Measurements from ENCODE around the gene POLK. TPM values are rescaled to one million over a fixed set of nuclear protein-coding genes. Genes with fewer than 3 reads are reported as not detected.

POLK gene
- total and polyA plus RNA-seq, 4 donors: 3.7 to 20.6 (median 9.8) TPM

GRCh38 chr5:75469017-75469416 lies 42.7 kb upstream of the POLK start:
- TF ChIP-seq NR2F2 (IDR thresholded peaks at IDR 0.05): no peak
- no peak for TF ChIP-seq GABPA (IDR thresholded peaks at IDR 0.05 in 1 of 2, conservative IDR thresholded peaks at IDR 0.05 in 1 of 2)
- TF ChIP-seq CTCF (IDR thresholded peaks at IDR 0.05; ENCODE audit: low read depth, low read length, missing input control): no peak
- no peak overlapping the region for H3K27ac ChIP-seq (ENCODE audit: low read depth in 1 of 2, low read length in 2 of 2)
- H3K4me3 ChIP-seq (ENCODE audit: low read depth in 1 of 3, low read length in 3 of 3): no peak overlapping the region
- no peaks in the 10 kb centered on the region for H3K9me3 ChIP-seq (ENCODE audit: control insufficient read depth in 4 of 4, low read length in 3 of 4)
- 95% methylated on average over 1 of the region's 1 CpG for WGBS
- H3K27me3 ChIP-seq (ENCODE audit: control insufficient read depth in 4 of 4, insufficient read depth in 4 of 4, low read length in 3 of 4): no peaks in the 10 kb centered on the region
- H3K9ac ChIP-seq (ENCODE audit: low read depth in 1 of 2, low read length in 2 of 2): no peak overlapping the region
- H3K4me1 ChIP-seq (ENCODE audit: control insufficient read depth in 4 of 4, insufficient read depth in 4 of 4, low read length in 3 of 4): peaks cover 0 to 8% (median 0%) of the 10 kb centered on the region in 4 donors
- H3K36me3 ChIP-seq (ENCODE audit: control insufficient read depth in 4 of 4, insufficient read depth in 3 of 4, low read depth in 1 of 4, low read length in 3 of 4): no peaks in the 10 kb centered on the region
- DNase-seq (ENCODE audit: low spot score): no peak

DNA sequence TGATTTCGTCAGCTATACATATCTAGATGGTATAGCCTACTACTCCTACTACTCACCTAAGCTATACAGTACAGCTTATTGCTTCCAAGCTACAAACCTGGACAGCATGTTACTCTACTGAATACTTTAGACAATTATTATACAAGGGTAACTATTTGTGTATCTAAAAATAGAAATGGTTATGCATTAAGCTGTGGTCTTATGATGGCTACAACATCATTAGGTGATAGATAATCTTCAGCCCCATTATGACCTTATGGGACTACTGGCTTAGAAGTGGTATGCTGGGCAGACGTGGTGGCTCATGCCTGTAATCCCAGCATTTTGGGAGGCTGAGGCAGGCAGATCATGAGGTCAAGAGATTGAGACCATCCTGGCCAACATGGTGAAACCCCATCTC lies 40.5 kb upstream of the POLK start:
- DNase-seq (ENCODE audit: low spot score): no peak
- 96% methylated on average over 2 of the region's 2 CpGs for WGBS
- H3K27me3 ChIP-seq (ENCODE audit: control insufficient read depth in 4 of 4, insufficient read depth in 4 of 4, low read length in 3 of 4): no peaks in the 10 kb centered on the region
- no peaks in the 10 kb centered on the region for H3K36me3 ChIP-seq (ENCODE audit: control insufficient read depth in 4 of 4, insufficient read depth in 3 of 4, low read depth in 1 of 4, low read length in 3 of 4)
- no peaks in the 10 kb centered on the region for H3K9me3 ChIP-seq (ENCODE audit: control insufficient read depth in 4 of 4, low read length in 3 of 4)
- no peak overlapping the region for H3K4me3 ChIP-seq (ENCODE audit: low read depth in 1 of 3, low read length in 3 of 3)
- TF ChIP-seq NR2F2 (IDR thresholded peaks at IDR 0.05) (no peak), JUND (IDR thresholded peaks at IDR 0.05) (no peak)
- H3K4me1 ChIP-seq (ENCODE audit: control insufficient read depth in 4 of 4, insufficient read depth in 4 of 4, low read length in 3 of 4): peaks cover 0 to 9% (median 0%) of the 10 kb centered on the region in 4 donors
- H3K27ac ChIP-seq (ENCODE audit: low read depth in 1 of 2, low read length in 2 of 2): no peak overlapping the region
- H3K9ac ChIP-seq (ENCODE audit: low read depth in 1 of 2, low read length in 2 of 2): no peak overlapping the region

DNA sequence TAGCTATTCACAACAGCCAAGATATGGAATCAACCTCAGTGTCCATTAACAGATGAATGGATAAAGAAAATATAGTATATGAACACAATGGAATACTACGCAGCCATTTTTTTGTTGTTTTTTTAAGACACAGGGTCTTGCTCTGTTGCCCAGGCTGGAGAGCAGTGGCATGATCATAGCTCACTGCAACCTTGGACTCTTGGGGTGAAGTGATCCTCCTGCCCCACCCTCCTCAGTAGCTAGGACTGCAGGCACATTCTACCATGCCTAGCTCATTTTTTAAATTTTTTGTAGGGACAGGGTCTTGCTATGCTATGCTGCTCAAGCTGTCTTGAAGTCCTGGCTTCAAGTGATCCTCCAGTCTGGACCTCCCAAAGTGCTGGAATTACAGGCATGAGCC lies 38.7 kb upstream of the POLK start:
- DNase-seq (ENCODE audit: low spot score): no peak
- TF ChIP-seq CTCF (IDR thresholded peaks at IDR 0.05; ENCODE audit: low read depth, low read length, missing input control) (no peak), GABPA (IDR thresholded peaks at IDR 0.05 in 1 of 2, conservative IDR thresholded peaks at IDR 0.05 in 1 of 2) (no peak), FOXA2 (IDR thresholded peaks at IDR 0.05) (no peak), YY1 (IDR thresholded peaks at IDR 0.05) (no peak), RXRA (IDR thresholded peaks at IDR 0.05) (no peak), RAD21 (IDR thresholded peaks at IDR 0.05) (no peak)
- H3K9ac ChIP-seq (ENCODE audit: low read depth in 1 of 2, low read length in 2 of 2): no peak overlapping the region
- no peaks in the 10 kb centered on the region for H3K9me3 ChIP-seq (ENCODE audit: control insufficient read depth in 4 of 4, low read length in 3 of 4)
- H3K27me3 ChIP-seq (ENCODE audit: control insufficient read depth in 4 of 4, insufficient read depth in 4 of 4, low read length in 3 of 4): no peaks in the 10 kb centered on the region
- H3K27ac ChIP-seq (ENCODE audit: low read depth in 1 of 2, low read length in 2 of 2): no peak overlapping the region
- H3K36me3 ChIP-seq (ENCODE audit: control insufficient read depth in 4 of 4, insufficient read depth in 3 of 4, low read depth in 1 of 4, low read length in 3 of 4): no peaks in the 10 kb centered on the region
- H3K4me3 ChIP-seq (ENCODE audit: low read depth in 1 of 3, low read length in 3 of 3): no peak overlapping the region
- 100% methylated on average over 1 of the region's 1 CpG for WGBS
- H3K4me1 ChIP-seq (ENCODE audit: control insufficient read depth in 4 of 4, insufficient read depth in 4 of 4, low read length in 3 of 4): peaks cover 0 to 9% (median 0%) of the 10 kb centered on the region in 4 donors

DNA sequence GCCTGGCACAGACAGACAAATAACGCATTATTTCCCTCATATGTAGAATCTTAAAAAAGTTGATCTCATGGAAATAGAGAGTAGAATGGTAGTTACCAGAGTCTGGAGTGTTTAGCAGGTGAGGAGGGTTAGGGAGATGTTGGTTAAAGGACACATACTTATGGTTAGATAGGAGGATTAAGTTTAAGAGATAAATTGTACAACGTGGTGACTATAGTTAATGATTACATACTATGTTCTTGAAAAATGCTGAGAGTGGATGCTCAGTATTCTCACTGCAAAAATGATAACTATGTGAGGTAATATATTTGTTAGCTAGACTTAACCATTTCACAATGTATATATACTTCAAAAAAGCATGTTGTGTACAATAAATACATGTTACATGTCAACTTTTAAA lies 38.2 kb upstream of the POLK start:
- Histone ChIP-seq H3K4me3 (ENCODE audit: low read depth in 1 of 3, low read length in 3 of 3) (no peak overlapping the region), H3K9me3 (ENCODE audit: control insufficient read depth in 4 of 4, low read length in 3 of 4) (no peaks in the 10 kb centered on the region), H3K9ac (ENCODE audit: low read depth in 1 of 2, low read length in 2 of 2) (no peak overlapping the region), H3K27me3 (ENCODE audit: control insufficient read depth in 4 of 4, insufficient read depth in 4 of 4, low read length in 3 of 4) (no peaks in the 10 kb centered on the region), H3K36me3 (ENCODE audit: control insufficient read depth in 4 of 4, insufficient read depth in 3 of 4, low read depth in 1 of 4, low read length in 3 of 4) (no peaks in the 10 kb centered on the region), H3K27ac (ENCODE audit: low read depth in 1 of 2, low read length in 2 of 2) (no peak overlapping the region), H3K4me1 (ENCODE audit: control insufficient read depth in 4 of 4, insufficient read depth in 4 of 4, low read length in 3 of 4) (peaks cover 0 to 9% (median 0%) of the 10 kb centered on the region in 4 donors)
- WGBS: 65% methylated on average over 2 of the region's 2 CpGs
- TF ChIP-seq CTCF (IDR thresholded peaks at IDR 0.05; ENCODE audit: low read depth, low read length, missing input control) (no peak), ATF3 (IDR thresholded peaks at IDR 0.05) (no peak), RAD21 (IDR thresholded peaks at IDR 0.05) (no peak), YY1 (IDR thresholded peaks at IDR 0.05) (no peak), HNF4A (conservative IDR thresholded peaks at IDR 0.05) (no peak), FOXA2 (IDR thresholded peaks at IDR 0.05) (no peak)
- TF ChIP-seq, protein P1, sequence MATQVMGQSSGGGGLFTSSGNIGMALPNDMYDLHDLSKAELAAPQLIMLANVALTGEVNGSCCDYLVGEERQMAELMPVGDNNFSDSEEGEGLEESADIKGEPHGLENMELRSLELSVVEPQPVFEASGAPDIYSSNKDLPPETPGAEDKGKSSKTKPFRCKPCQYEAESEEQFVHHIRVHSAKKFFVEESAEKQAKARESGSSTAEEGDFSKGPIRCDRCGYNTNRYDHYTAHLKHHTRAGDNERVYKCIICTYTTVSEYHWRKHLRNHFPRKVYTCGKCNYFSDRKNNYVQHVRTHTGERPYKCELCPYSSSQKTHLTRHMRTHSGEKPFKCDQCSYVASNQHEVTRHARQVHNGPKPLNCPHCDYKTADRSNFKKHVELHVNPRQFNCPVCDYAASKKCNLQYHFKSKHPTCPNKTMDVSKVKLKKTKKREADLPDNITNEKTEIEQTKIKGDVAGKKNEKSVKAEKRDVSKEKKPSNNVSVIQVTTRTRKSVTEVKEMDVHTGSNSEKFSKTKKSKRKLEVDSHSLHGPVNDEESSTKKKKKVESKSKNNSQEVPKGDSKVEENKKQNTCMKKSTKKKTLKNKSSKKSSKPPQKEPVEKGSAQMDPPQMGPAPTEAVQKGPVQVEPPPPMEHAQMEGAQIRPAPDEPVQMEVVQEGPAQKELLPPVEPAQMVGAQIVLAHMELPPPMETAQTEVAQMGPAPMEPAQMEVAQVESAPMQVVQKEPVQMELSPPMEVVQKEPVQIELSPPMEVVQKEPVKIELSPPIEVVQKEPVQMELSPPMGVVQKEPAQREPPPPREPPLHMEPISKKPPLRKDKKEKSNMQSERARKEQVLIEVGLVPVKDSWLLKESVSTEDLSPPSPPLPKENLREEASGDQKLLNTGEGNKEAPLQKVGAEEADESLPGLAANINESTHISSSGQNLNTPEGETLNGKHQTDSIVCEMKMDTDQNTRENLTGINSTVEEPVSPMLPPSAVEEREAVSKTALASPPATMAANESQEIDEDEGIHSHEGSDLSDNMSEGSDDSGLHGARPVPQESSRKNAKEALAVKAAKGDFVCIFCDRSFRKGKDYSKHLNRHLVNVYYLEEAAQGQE (IDR thresholded peaks at IDR 0.05): no peak
- no peak for DNase-seq (ENCODE audit: low spot score)
